ENCODE measurements around the gene DAGLB. TPM values are rescaled to one million over a fixed set of nuclear protein-coding genes. Genes with fewer than 3 reads are reported as not detected.

Gene DAGLB
- total RNA-seq, 3 donors from 2014 or later, result 15.4 to 18.0 (median 17.6) TPM

DNA sequence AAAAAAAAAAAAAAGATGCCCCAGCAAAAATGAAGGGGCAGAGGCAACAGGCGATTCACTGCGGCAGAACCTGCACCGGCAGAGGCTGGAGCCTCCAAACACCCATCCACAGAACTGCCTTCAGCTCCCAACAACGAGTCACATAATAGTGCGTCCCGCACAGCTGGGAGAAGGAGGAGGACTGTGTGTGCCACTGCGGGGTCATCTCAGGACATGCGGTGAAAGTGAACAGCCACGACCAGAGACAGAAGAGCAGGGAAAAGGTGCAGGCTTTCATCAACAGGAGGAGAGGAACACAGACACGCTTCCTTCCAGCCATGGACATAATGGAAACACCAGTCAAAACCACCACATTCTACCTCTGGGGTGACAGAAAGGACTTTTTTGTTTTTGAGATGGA, 34.1 kb downstream of the DAGLB start:
- no peak overlapping the region for H3K4me3 ChIP-seq
- H3K27me3 ChIP-seq, result no peaks in the 10 kb centered on the region
- H3K9me3 ChIP-seq, result no peaks in the 10 kb centered on the region
- TF ChIP-seq POLR2A (IDR thresholded peaks at IDR 0.05), result no peak
- TF ChIP-seq, protein P1, sequence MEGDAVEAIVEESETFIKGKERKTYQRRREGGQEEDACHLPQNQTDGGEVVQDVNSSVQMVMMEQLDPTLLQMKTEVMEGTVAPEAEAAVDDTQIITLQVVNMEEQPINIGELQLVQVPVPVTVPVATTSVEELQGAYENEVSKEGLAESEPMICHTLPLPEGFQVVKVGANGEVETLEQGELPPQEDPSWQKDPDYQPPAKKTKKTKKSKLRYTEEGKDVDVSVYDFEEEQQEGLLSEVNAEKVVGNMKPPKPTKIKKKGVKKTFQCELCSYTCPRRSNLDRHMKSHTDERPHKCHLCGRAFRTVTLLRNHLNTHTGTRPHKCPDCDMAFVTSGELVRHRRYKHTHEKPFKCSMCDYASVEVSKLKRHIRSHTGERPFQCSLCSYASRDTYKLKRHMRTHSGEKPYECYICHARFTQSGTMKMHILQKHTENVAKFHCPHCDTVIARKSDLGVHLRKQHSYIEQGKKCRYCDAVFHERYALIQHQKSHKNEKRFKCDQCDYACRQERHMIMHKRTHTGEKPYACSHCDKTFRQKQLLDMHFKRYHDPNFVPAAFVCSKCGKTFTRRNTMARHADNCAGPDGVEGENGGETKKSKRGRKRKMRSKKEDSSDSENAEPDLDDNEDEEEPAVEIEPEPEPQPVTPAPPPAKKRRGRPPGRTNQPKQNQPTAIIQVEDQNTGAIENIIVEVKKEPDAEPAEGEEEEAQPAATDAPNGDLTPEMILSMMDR (IDR thresholded peaks at IDR 0.05), result no peak
- no peak for TF ChIP-seq POLR2AphosphoS5 (IDR thresholded peaks at IDR 0.05)
- no peak for DNase-seq (ENCODE audit: low spot score in 2 of 2)
- intact Hi-C loops (cut with DNase I; ENCODE audit: low total_unique reads), result no loop called here
- peaks cover 20% of the 10 kb centered on the region for H3K36me3 ChIP-seq
- H3K4me1 ChIP-seq, result no peaks in the 10 kb centered on the region
- H3K27ac ChIP-seq, result no peak overlapping the region

DNA sequence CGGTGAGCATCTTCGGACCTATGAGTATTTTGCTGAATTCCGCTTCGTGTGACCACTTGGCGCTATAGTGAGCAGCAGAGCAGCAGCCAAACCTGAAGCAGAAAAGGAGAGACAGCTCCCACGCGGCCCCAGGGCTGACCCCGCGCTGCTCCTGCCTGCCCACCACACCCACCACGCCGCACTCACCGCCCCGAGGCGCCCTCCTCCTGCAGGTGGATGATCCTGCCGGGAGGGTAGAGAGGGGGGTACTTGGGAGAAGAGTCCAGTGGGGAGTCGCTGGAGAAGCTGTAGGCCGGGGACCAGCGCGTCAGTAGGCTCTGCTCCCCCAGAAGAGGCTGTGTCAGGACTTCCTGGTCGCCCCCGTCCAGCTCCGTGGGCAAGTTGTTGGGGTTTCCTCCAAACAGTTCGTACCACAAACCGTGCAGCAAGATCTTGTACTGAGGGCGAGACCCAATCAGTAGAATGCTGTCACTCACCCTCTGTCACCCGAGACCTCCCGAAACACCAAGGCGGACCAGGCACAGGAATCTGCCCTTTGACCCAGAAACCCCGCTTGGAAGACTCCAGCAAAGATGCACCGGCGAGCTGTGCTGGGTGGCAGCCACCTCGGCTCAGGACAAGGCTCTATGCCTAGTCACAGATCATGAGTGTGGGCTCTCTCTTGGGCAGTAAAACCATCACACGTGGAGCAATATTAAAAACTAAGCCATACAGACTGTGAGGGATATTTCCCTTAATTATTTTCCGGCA, 37.6 kb downstream of the DAGLB start:
- Histone ChIP-seq H3K4me1 (no peaks in the 10 kb centered on the region), H3K4me3 (no peak overlapping the region), H3K36me3 (peaks cover 14% of the 10 kb centered on the region), H3K27ac (no peak overlapping the region), H3K9me3 (no peaks in the 10 kb centered on the region), H3K27me3 (no peaks in the 10 kb centered on the region)
- intact Hi-C loops (cut with DNase I; ENCODE audit: low total_unique reads), result no loop called here
- no peak for TF ChIP-seq POLR2AphosphoS5 (IDR thresholded peaks at IDR 0.05)
- DNase-seq (ENCODE audit: low spot score in 2 of 2), result no peak

DNA sequence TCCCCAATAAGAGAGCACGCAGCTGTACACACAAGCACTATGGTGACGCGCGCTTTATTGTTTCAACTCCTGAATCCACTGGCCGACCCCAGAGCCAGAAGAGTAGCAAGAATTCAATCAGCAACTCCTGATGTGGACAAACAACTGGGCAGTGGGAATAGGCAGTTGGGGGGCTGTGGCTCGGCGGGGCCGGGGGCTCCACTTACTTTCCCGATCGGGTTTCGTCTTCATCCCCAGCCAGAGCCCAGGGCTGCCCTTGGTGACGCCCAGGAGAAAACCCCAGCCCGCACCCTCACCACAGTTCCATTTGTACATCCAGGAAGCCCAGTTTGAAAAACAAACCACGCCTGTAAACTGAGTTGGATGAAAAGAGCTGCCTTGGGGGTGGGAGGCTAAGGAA, 38.7 kb downstream of the DAGLB start:
- no peak for TF ChIP-seq POLR2AphosphoS5 (IDR thresholded peaks at IDR 0.05)
- intact Hi-C loops (cut with DNase I; ENCODE audit: low total_unique reads), result no loop called here
- peaks cover 14% of the 10 kb centered on the region for H3K36me3 ChIP-seq

DNA sequence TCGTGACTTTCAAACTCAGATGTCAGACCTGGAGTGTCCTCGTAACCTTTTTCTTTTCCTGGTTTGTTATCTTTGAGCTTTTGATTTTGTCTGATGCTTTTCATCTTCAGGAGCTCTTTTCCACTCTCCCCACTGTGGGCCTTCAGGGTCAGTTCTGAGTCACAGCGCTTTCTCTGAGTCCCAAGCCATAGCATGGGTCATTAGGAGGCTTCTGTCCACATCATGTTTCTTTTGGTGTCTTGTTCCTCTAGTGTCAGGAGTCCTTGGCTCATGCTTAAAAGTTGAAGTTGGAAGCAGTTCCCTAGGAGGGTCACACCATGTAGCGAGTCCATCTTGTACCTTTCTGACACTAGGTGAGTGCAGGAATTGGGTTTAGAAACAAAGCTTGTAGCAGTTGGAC, 40.3 kb downstream of the DAGLB start:
- no peak overlapping the region for H3K4me3 ChIP-seq
- no peak overlapping the region for H3K27ac ChIP-seq
- no peak for DNase-seq (ENCODE audit: low spot score in 2 of 2)
- H3K27me3 ChIP-seq, result no peaks in the 10 kb centered on the region
- H3K4me1 ChIP-seq, result no peaks in the 10 kb centered on the region
- TF ChIP-seq, protein P1 (IDR thresholded peaks at IDR 0.05), result no peak
- no peak for TF ChIP-seq POLR2A (IDR thresholded peaks at IDR 0.05)
- no peak for TF ChIP-seq POLR2AphosphoS5 (IDR thresholded peaks at IDR 0.05)
- intact Hi-C loops (cut with DNase I; ENCODE audit: low total_unique reads), result no loop called here
- H3K9me3 ChIP-seq, result no peaks in the 10 kb centered on the region
- peaks cover 14% of the 10 kb centered on the region for H3K36me3 ChIP-seq

More for the DNA sequence above, 38.7 kb downstream of the DAGLB start:
- no peak overlapping the region for H3K4me3 ChIP-seq
- no peak for DNase-seq (ENCODE audit: low spot score in 2 of 2)
- no peaks in the 10 kb centered on the region for H3K4me1 ChIP-seq
- no peaks in the 10 kb centered on the region for H3K27me3 ChIP-seq
- H3K9me3 ChIP-seq, result no peaks in the 10 kb centered on the region
- H3K27ac ChIP-seq, result no peak overlapping the region

DNA sequence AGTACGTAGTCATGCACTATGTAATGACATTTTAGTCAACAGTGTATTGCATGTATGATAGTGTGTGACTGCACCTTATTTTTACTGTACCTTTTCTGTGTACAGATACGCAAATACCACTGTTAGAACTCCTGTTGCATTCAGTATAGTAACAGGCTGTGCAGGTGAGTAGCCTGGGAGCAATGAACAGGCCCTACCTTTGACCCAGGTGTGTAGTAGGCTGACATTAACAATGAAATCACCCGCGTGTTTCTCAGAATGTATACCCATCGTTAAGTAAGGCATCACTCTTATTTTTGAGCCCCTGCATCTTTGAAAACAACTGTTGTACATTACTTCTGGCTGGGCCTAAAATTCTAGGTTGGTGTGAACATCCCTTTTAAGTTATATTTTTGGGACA, 41.6 kb downstream of the DAGLB start:
- H3K4me3 ChIP-seq, result no peak overlapping the region
- DNase-seq (ENCODE audit: low spot score in 2 of 2), result no peak
- intact Hi-C loops (cut with DNase I; ENCODE audit: low total_unique reads), result no loop called here
- TF ChIP-seq POLR2A (IDR thresholded peaks at IDR 0.05), result no peak
- no peak for TF ChIP-seq POLR2AphosphoS5 (IDR thresholded peaks at IDR 0.05)
- TF ChIP-seq, protein P1 (IDR thresholded peaks at IDR 0.05), result no peak
- peaks cover 14% of the 10 kb centered on the region for H3K36me3 ChIP-seq
- H3K27ac ChIP-seq, result no peak overlapping the region
- H3K27me3 ChIP-seq, result no peaks in the 10 kb centered on the region
- H3K4me1 ChIP-seq, result no peaks in the 10 kb centered on the region
- no peaks in the 10 kb centered on the region for H3K9me3 ChIP-seq

DNA sequence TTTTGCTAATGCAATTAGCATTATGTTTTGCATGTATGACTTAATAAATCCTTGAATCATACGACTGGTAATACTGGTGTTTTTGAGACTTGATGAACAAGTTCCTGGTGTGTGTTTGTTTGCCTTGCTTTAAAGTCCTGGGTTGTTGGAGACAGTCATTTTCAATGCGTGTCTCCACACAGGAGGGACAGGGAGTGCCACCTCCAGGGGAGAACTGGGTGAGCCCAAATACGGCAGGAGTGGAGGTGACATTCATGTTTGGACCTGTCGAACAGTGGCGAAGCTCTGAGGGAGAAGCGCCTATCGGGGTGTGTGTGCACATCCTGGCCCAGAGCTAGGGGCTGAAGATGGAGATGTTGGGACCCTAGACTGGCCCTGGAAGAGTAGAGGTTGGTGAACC, 43.8 kb downstream of the DAGLB start:
- TF ChIP-seq, protein P1 (IDR thresholded peaks at IDR 0.05), result no peak
- no peak for TF ChIP-seq POLR2A (IDR thresholded peaks at IDR 0.05)
- TF ChIP-seq POLR2AphosphoS5 (IDR thresholded peaks at IDR 0.05), result no peak
- Histone ChIP-seq H3K27me3 (no peaks in the 10 kb centered on the region), H3K4me3 (no peak overlapping the region), H3K36me3 (no peaks in the 10 kb centered on the region), H3K4me1 (peaks cover 8% of the 10 kb centered on the region in 2 donors), H3K9me3 (no peaks in the 10 kb centered on the region), H3K27ac (peak overlapping the region; percentile 54 to 57)
- DNase-seq (ENCODE audit: low spot score in 2 of 2), result peak; percentile 61 to 66
- intact Hi-C loops (cut with DNase I; ENCODE audit: low total_unique reads), result no loop called here
